WI38 (cell line): ENCODE data around the gene COQ3.
A peak's percentile ranks its signal among the peaks of the same experiment; 100 is the strongest.

Source experiments
- H3K4me3 ChIP-seq: 2 replicates; pipeline ENCODE4 v1.5.1; 2011; ENCODE audit warnings: low read depth, mild to moderate bottlenecking, control low read depth, low read length
- CTCF ChIP-seq: IDR thresholded peaks from 2 replicates; pipeline ENCODE4 v1.5.1; 2012; ENCODE audit warnings: low read depth, mild to moderate bottlenecking, control low read depth, low read length

COQ3 gene

GRCh38 chr6:99415446-99415845 is 21.5 kb upstream of the COQ3 start:
- no peak overlapping the region for H3K4me3 ChIP-seq
- no peak for TF ChIP-seq CTCF

GRCh38 chr6:99412065-99412464 is 18.1 kb upstream of the COQ3 start:
- H3K4me3 ChIP-seq: no peak overlapping the region
- no peak for TF ChIP-seq CTCF

GRCh38 chr6:99409672-99410071 is 15.7 kb upstream of the COQ3 start:
- no peak for TF ChIP-seq CTCF
- no peak overlapping the region for H3K4me3 ChIP-seq

DNA sequence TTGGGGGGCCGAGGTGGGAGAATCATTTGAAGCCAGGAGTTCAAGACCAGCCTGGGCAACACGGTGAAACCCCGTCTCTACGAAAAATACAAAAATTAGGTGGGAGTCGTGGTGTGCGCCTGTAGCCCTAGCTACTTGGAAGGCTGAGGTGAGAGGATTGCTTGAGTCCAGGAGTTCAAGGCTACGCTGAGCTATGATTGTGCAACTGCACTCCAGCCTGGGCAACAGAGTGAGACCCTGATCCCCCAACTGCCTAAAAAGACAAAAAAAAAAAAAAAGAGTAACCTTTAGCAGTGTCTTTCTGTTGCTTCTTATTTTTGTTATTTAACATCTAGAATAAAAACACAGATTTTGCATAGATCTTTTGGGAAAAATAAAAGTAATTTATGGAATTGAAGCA is 13.1 kb upstream of the COQ3 start:
- TF ChIP-seq CTCF: no peak
- no peak overlapping the region for H3K4me3 ChIP-seq

DNA sequence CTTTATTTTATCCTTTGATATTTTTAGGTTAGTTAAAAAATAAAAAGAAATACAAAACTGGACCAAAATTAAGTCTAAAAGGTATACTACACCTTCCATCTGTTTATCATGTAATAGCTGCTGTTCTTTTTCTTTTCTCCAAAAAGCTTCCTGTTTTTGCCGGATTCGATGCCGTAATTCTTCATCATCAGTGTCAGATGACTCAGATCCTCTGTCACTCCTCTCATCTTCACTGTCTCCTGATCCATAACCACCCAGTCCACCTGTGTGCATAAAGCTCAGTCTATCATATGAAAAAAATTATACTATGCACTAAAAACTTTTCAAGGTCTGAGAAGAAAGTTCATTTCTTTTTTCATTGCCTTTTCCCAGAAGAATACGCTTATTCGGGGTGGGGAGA is 8.5 kb upstream of the COQ3 start:
- no peak overlapping the region for H3K4me3 ChIP-seq
- TF ChIP-seq CTCF: no peak

GRCh38 chr6:99397287-99397686 is 3.3 kb upstream of the COQ3 start:
- no peak overlapping the region for H3K4me3 ChIP-seq
- TF ChIP-seq CTCF: no peak

DNA sequence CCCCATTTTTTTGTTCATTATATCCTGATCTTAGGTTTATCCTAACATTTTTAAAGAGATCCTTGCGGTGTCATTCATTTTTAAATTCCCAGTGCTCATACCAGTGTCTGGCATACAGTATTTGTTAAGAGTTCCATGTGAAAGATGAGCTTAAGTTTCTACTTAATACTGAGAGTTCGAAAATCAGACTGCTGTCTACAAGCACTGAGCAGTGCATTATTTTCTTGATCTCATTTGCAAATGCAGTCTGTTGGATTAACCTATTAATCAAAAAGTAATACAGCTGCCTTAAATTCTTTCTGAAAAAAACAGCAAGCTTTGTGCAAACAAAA is 663 bp downstream of the COQ3 start:
- peak overlapping the region; percentile 83 for H3K4me3 ChIP-seq
- TF ChIP-seq CTCF: no peak
